Bronchial epithelial cell (primary cell): ENCODE measurements around the gene IQSEC3. TPM values are rescaled to one million over a fixed set of nuclear protein-coding genes. Genes with fewer than 3 reads are reported as not detected.

Source experiments
- DNase-seq: peaks from one replicate; pipeline ENCODE4 v3.0.0-alpha.2; 2010; ENCODE audit warnings: low read depth
- FAIRE-seq: peaks from 2 replicates; lab custom pipeline; 2011; peaks lifted over from hg19 to GRCh38; lab: Jason Lieb, UNC
- H3K27me3 ChIP-seq: 2 replicates; pipeline ENCODE4 v1.5.1; 2011; ENCODE audit warnings: low read length; ENCODE audit not compliant: control insufficient read depth, insufficient read depth
- H3K36me3 ChIP-seq: 2 replicates; pipeline ENCODE4 v1.5.1; 2011; ENCODE audit warnings: low read length; ENCODE audit not compliant: control insufficient read depth, insufficient read depth
- H3K4me3 ChIP-seq: 2 replicates; pipeline ENCODE4 v1.5.1; 2011; ENCODE audit warnings: mild to moderate bottlenecking, low read depth, low read length, control low read depth
- total RNA-seq: library from RNA; depleted of rRNA; stranded (reverse); fragments of >200 nt; gene quantifications from 2 replicates; pipeline ENCODE4 v1.2.1, GENCODE V29; 2014
- TF ChIP-seq, protein P1 (sequence below): IDR thresholded peaks from 2 replicates; pipeline ENCODE4 v1.5.1; 2011; ENCODE audit warnings: mild to moderate bottlenecking, moderate library complexity, low read length, control low read depth, inconsistent platforms; ENCODE audit not compliant: insufficient read depth, severe bottlenecking

IQSEC3 gene
- total RNA-seq, 1 donor from 2014 or later, result not detected

DNA sequence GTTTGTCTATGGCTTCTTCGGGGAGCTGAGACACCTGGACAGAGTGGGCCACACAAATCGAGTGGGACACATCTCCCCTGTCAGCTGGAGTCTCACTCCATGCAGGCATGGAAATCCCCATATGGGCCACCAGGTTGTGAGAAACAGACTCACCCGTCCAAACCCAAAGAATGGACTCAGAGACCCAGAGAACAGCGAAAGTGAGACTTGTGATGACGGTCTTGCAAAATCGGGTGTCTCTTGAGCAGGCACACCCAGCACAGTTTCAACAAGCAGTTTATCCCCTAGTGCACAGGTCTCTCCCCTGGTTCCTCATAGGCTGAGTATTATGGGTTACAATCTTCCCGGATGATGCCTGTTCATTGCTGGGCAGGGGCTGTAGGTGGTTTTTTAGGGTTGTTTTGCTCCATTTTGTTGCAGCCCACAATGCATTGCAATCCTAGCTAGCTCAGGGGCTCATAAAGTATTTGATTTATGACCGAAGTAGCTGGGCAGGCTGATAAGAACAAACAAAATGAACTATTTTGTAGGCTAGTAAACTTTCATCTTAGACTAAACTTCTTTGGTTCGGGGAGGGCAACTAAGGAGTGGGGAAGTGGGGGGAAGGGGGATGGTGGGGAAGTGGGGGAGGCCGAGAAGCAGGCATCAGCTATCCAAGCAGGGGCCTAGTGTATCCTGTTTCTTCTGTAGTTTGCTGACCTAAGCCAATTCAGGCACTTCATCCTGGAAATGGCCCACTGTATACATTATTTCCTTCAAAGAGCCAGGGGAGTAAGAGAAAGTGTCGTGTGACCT lies 45.3 kb downstream of the IQSEC3 start:
- FAIRE-seq (no peak), DNase-seq (no peak)
- no peak overlapping the region for H3K4me3 ChIP-seq
- TF ChIP-seq, protein P1, sequence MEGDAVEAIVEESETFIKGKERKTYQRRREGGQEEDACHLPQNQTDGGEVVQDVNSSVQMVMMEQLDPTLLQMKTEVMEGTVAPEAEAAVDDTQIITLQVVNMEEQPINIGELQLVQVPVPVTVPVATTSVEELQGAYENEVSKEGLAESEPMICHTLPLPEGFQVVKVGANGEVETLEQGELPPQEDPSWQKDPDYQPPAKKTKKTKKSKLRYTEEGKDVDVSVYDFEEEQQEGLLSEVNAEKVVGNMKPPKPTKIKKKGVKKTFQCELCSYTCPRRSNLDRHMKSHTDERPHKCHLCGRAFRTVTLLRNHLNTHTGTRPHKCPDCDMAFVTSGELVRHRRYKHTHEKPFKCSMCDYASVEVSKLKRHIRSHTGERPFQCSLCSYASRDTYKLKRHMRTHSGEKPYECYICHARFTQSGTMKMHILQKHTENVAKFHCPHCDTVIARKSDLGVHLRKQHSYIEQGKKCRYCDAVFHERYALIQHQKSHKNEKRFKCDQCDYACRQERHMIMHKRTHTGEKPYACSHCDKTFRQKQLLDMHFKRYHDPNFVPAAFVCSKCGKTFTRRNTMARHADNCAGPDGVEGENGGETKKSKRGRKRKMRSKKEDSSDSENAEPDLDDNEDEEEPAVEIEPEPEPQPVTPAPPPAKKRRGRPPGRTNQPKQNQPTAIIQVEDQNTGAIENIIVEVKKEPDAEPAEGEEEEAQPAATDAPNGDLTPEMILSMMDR, result no peak
- no peaks in the 10 kb centered on the region for H3K27me3 ChIP-seq
- no peaks in the 10 kb centered on the region for H3K36me3 ChIP-seq

DNA sequence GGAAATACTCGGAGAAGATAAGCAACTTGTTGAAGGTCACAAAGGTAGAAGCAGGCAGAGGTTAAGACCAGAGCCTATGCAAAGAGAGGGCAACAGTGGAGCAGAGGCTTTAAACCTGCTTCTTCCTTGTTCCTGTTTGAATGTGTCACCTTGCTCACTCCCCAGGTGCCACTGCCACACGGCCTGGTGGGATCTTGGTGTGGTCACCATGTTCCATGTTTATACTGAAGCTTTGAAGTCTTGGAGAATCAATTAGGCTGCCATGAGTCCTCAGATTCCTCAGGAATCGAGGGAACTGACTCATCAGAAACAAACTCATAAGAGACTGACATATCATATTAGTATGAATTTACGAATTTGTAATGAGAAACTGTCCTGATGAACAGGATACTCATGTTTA lies 46.8 kb downstream of the IQSEC3 start:
- no peak for DNase-seq
- Histone ChIP-seq H3K4me3 (no peak overlapping the region), H3K36me3 (no peaks in the 10 kb centered on the region), H3K27me3 (no peaks in the 10 kb centered on the region)
- FAIRE-seq, result no peak
- TF ChIP-seq, protein P1, result no peak

GRCh38 chr12:114626-115211 lies 48.2 kb downstream of the IQSEC3 start:
- peak; percentile 50 for FAIRE-seq
- Histone ChIP-seq H3K36me3 (no peaks in the 10 kb centered on the region), H3K27me3 (no peaks in the 10 kb centered on the region), H3K4me3 (no peak overlapping the region)
- no peak for DNase-seq
- TF ChIP-seq, protein P1, result no peak

DNA sequence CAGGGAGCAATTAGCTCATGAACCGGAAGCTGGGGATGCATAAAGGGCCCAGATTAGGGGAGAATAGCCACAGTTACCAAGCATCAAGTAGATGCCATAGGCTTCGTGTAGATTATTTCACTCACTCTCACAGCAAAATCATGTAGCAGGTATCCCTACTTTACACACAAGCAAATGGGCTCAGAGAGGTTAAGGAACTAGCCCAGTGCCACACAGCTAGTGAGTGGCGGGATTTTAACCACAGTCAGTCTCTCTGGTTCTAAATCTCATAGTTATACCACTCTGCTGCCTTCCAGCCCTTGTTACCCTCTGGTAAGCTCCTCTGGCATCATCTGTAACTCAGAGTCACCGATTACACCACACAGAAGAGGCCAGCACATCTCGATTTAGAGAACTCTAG lies 49.0 kb downstream of the IQSEC3 start:
- DNase-seq (no peak), FAIRE-seq (no peak)
- no peaks in the 10 kb centered on the region for H3K36me3 ChIP-seq
- H3K27me3 ChIP-seq, result no peaks in the 10 kb centered on the region
- TF ChIP-seq, protein P1, result no peak
- no peak overlapping the region for H3K4me3 ChIP-seq

- TF ChIP-seq, protein P1, result no peak
- H3K27me3 ChIP-seq, result no peaks in the 10 kb centered on the region
- H3K36me3 ChIP-seq, result no peaks in the 10 kb centered on the region
- FAIRE-seq, result no peak
- no peak overlapping the region for H3K4me3 ChIP-seq
- DNase-seq, result no peak
Observed at GRCh38 chr12:115960-116915, 49.7 kb downstream of the IQSEC3 start.
